CD4-positive, alpha-beta T cell treated with Interleukin-15 for 1 hour (primary cell): ENCODE data around the gene NIPBL.
"Not testable (repeated sequence)": the region's sequence is repeated elsewhere in the genome, so short reads cannot be mapped to it uniquely, and the experiment has no call there.

Source experiments
- DNase-seq: peaks from one replicate; pipeline ENCODE4 v3.0.0-alpha.2; 2020

Gene NIPBL

GRCh38 chr5:36908544-36909260 lies 32.1 kb downstream of the NIPBL start:
- no peak for DNase-seq

GRCh38 chr5:36915653-36916052 lies 39.1 kb downstream of the NIPBL start:
- no peak for DNase-seq

DNA sequence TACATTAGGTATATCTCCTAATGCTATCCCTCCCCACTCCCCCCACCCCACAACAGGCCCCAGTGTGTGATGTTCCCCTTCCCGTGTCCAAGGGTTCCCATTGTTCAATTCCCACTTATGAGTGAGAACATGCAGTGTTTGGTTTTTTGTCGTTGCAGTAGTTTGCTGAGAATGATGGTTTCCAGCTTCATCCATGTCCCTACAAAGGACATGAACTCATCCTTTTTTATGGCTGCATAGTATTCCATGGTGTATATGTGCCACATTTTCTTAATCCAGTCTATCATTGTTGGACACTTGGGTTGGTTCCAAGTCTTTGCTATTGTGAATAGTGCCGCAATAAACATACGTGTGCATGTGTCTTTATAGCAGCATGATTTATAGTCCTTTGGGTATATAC lies 40.0 kb downstream of the NIPBL start:
- DNase-seq: not testable (repeated sequence)

- DNase-seq: not testable (repeated sequence)
Observed at GRCh38 chr5:36917358-36917757, 40.8 kb downstream of the NIPBL start.

DNA sequence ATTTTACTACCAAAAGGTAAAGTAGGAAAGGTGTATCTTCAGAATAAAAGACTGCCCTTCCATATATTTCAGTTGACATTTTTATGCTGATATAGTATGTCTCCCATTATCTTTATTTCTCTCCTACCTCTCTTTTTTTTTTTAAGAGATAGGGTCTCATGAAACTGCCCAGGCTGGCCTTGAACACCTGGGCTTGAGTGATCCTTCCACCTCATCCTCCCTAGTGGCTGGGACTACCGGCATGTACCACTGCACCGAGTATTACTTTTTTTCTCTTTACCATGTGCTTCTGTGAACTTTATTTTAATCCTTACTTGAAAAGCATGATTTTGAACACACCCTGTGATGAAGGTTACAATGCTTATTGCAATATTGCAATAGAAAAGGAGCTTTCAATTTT lies 42.7 kb downstream of the NIPBL start:
- no peak for DNase-seq

GRCh38 chr5:36919650-36920049 lies 43.1 kb downstream of the NIPBL start:
- no peak for DNase-seq

- no peak for DNase-seq
Observed at GRCh38 chr5:36928947-36929346, 52.4 kb downstream of the NIPBL start.

GRCh38 chr5:36929438-36929837 lies 52.9 kb downstream of the NIPBL start:
- no peak for DNase-seq

GRCh38 chr5:36932056-36932455 lies 55.5 kb downstream of the NIPBL start:
- DNase-seq: no peak

DNA sequence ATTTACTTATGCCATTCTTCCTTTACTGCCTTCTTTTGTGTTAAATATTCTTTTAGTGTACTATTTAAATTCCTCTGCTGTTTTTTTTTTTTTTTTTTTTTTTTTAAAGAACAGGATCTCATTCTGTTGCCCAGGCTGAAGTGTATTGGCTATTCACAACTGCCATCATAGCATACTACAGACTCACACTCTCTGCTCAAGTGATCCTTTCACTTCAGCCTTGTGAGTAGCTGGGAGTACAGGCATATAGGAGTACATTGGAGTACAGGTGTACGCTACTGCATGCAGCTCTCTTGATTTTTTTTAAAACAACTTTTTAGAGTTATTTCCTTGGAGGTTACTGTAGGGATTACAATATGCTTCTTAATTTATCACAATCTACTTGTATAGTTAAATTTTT lies 56.1 kb downstream of the NIPBL start:
- no peak for DNase-seq

DNA sequence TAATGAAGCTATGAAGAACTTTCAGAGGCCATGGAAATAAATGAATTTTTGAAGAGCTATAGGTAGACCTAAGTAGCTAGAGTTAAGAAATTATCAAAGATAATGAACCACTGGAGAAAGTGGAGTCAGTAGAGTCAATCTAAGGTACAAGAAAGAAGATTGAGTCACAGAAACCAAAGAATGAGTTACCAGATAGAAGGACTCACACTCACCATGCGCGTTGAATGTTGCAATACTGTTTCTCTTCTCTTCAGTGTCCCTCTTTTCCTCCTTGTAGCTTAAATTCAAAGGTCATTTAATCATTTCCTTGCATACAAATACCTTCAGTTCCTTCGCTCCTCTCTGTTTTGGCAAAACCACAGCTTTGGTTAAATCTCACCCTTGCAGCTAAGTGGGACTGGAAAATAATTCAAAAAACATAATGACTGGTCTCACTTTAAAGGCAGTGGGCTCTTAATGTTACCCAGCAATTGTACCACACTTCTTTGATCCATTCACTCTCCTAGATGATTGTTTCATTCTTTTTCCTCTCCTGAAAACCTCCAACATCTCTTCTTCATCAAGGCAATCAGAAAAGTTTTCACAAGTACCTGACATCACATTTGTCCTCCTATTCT lies 58.3 kb downstream of the NIPBL start:
- no peak for DNase-seq

- DNase-seq: no peak
Observed at GRCh38 chr5:36935805-36936204, 59.2 kb downstream of the NIPBL start.

- no peak for DNase-seq
Observed at GRCh38 chr5:36936309-36936708, 59.7 kb downstream of the NIPBL start.

DNA sequence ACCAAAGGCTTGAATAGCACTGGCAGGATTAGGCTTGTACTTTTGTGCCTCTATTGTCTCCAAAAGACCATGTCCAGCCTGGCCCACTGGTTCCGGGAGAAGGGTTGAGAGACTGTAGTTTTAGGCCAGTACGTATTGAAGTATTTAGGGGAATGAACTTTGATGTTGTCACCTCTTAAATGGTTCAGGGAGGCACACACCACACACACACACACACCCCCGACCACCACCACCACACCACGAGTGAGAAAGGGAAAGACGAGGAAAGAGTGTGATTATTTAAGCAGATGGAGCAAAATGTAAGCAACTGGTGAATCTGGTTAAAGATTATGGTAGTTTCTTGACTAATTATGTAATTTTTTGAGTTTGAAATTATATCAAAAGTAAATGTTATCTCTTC lies 61.6 kb downstream of the NIPBL start:
- DNase-seq: no peak

- no peak for DNase-seq
Observed at GRCh38 chr5:36939969-36940858, 63.6 kb downstream of the NIPBL start.

- DNase-seq: no peak
Observed at GRCh38 chr5:36943584-36943983, 67.0 kb downstream of the NIPBL start.

GRCh38 chr5:36944024-36944423 lies 67.5 kb downstream of the NIPBL start:
- DNase-seq: no peak

GRCh38 chr5:36944607-36945225 lies 68.1 kb downstream of the NIPBL start:
- DNase-seq: no peak

DNA sequence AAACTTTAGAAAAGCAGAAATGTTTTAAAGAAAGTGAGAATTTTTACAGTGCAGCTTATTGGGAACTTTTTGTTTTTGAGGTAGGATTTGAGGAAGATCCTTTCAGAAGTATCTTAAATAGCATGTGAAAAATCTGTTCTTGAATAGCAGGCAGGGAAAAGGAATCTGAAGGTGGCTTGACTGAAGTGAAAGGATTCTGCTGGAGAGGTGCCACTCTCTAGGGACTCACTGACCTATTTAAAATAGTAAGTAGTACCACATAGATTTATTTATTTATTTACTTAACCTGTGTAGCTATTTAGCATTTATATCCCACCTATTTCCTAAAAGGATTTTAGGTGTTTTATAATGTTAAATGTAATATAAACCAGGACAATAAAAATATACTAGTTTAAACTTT lies 69.1 kb downstream of the NIPBL start:
- DNase-seq: no peak

GRCh38 chr5:36946101-36946500 lies 69.5 kb downstream of the NIPBL start:
- DNase-seq: no peak

- DNase-seq: no peak
Observed at GRCh38 chr5:36948041-36948440, 71.5 kb downstream of the NIPBL start.

- DNase-seq: no peak
Observed at GRCh38 chr5:36948650-36949049, 72.1 kb downstream of the NIPBL start.

DNA sequence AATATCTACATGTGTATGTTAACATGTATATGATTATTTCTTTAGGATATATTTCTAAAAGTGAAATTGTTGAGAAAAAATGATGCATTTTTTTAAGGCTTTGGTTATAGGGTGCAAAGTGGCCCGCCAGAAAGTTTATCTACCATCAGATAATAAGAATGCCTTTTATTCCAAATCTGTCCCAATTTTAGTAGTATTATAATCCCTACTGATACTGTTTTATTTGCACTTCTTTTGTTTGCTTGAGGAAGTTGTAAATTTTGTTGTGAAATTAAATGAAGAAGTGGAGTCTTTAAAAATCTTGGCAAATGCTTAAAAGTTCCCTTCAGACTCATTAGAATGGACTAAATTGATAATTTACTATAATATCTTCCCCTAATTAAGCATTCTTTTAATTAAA lies 73.0 kb downstream of the NIPBL start:
- no peak for DNase-seq
